Stimulated activated naive B cell treated with anti-CD40 and anti-IgM and Interleukin-4, amounts not matched to agents 10 μg/mL and 1 μg/mL and 100 μg/mL, for 72 hours (primary cell): ENCODE measurements around the gene NLRP7.
A peak's percentile ranks its signal among the peaks of the same experiment; 100 is the strongest.
"Not testable (repeated sequence)": the region's sequence is repeated elsewhere in the genome, so short reads cannot be mapped to it uniquely, and the experiment has no call there.

ENCODE experiments used
- ATAC-seq, 2 donors: fragments of 150-1000 bp; cut with Tn5 transposase; replicated peaks; 2 replicates each; pipeline ENCODE4 v1.10.0; 2021; ENCODE audit warnings: moderate library complexity in 1 of 2
- DNase-seq: peaks from one replicate; pipeline ENCODE4 v3.0.0; 2021
- H3K27ac Mint-ChIP-seq: one replicate; pipeline ENCODE4 v1.8.0; 2022; ENCODE audit warnings: mild to moderate bottlenecking, mixed read lengths
- H3K27me3 Mint-ChIP-seq, 2 donors: one replicate each; pipeline ENCODE4 v1.8.0; 2022; ENCODE audit warnings: mixed read lengths in 2 of 2
- H3K36me3 Mint-ChIP-seq, 2 donors: one replicate each; pipeline ENCODE4 v1.8.0; 2022; ENCODE audit warnings: mixed read lengths in 2 of 2, mild to moderate bottlenecking in 1 of 2
- H3K4me1 Mint-ChIP-seq, 2 donors: one replicate each; pipeline ENCODE4 v1.8.0; 2022; ENCODE audit warnings: mixed read lengths in 2 of 2, mild to moderate bottlenecking in 1 of 2
- H3K4me3 Mint-ChIP-seq, 2 donors: one replicate each; pipeline ENCODE4 v1.8.0; 2022; ENCODE audit warnings: mild to moderate bottlenecking in 2 of 2, mixed read lengths in 2 of 2, moderate library complexity in 1 of 2
- H3K9me3 Mint-ChIP-seq, 2 donors: one replicate each; pipeline ENCODE4 v1.8.0; 2022; ENCODE audit warnings: mixed read lengths in 2 of 2, mild to moderate bottlenecking in 1 of 2

NLRP7 gene

DNA sequence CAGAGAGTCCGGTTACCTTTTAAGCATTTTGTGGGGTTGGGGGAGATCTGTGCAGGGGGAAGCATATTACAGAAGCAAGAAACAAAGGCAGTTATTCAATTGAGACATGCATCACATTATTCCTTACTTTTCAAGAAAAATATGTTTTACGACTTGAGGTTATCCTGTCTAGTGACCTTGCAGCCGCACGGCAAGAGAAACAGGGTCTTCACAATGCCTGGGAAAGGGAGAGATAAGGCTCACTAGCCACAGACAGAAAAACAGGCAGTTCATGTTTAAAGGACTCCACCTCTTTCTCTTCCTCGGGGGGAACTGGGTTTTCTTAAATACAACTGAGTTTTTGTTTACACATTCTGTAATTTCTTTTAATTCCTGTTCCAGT lies 41.9 kb downstream of the NLRP7 start:
- Mint-ChIP-seq H3K4me1 (no peaks in the 10 kb centered on the region), H3K4me3 (no peak overlapping the region)

DNA sequence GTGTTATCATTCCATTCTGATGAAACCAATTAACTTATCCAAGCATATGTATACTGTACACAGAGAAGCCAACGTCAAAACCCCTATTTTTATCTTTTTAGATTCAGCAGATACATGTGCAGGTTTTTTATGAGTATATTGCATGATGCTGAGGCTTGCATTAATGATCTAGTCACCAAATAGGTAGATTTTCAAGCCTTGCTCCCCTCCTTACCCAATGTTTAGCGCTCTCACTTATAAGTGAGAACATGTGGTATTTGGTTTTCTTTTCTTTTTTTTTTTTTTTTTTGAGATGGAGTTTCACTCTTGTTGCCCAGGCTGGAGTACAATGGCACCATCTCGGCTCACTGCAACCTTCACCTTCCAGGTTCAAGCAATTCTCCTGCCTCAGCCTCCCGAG lies 43.1 kb downstream of the NLRP7 start:
- not testable (repeated sequence) for H3K9me3 Mint-ChIP-seq, DNase-seq, H3K36me3 Mint-ChIP-seq, H3K4me3 Mint-ChIP-seq, H3K27ac Mint-ChIP-seq, ATAC-seq, H3K4me1 Mint-ChIP-seq
- H3K27me3 Mint-ChIP-seq = peaks cover 22 to 32% of the 10 kb centered on the region in 2 donors

More for the DNA sequence above, 41.9 kb downstream of the NLRP7 start:
- no peak for ATAC-seq
- DNase-seq = no peak
- Mint-ChIP-seq H3K36me3 (no peaks in the 10 kb centered on the region), H3K9me3 (no peaks in the 10 kb centered on the region), H3K27ac (no peak overlapping the region), H3K27me3 (peaks cover 10 to 25% of the 10 kb centered on the region in 2 donors)

DNA sequence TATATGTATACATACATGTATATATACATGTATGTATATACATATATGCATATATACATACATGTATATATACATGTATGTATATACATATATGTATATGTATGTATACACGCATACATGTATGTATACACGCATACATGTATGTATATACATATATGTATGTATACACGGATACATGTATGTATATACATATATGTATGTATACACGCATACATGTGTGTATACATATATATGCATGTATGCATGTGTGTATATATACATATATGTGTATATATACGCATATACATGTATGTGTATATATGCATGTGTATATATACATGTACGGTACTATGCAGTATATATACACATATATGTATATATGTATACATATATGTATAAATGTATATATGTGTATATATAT lies 44.0 kb downstream of the NLRP7 start:
- DNase-seq = no peak
- peaks cover 32 to 39% of the 10 kb centered on the region in 2 donors for H3K27me3 Mint-ChIP-seq
- no peaks in the 10 kb centered on the region for H3K9me3 Mint-ChIP-seq
- no peak overlapping the region for H3K4me3 Mint-ChIP-seq
- H3K36me3 Mint-ChIP-seq = no peaks in the 10 kb centered on the region
- H3K4me1 Mint-ChIP-seq = no peaks in the 10 kb centered on the region
- ATAC-seq = no peak
- no peak overlapping the region for H3K27ac Mint-ChIP-seq

DNA sequence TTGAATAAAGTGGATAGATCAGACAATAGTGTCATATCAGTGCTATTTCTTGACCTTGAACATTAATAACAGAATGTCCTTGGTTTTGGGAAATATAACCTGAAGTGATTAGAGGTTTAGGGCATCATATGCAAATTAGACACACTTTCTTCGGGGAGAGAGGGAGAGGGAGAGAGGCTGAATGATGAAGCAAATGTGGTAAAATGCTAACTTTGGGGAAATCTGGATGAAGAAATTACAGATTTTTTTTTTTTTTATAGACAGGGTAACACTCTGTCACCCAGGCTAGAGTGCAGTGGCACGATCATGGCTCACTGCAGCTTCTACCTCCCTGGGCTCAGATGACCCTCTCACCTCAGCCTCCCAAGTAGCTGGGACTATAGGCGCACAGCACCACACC lies 45.3 kb downstream of the NLRP7 start:
- Mint-ChIP-seq H3K4me1 (no peaks in the 10 kb centered on the region), H3K27ac (no peak overlapping the region), H3K27me3 (peaks cover 39 to 48% of the 10 kb centered on the region in 2 donors), H3K9me3 (no peaks in the 10 kb centered on the region), H3K4me3 (no peak overlapping the region), H3K36me3 (no peaks in the 10 kb centered on the region)
- ATAC-seq = no peak
- DNase-seq = no peak

DNA sequence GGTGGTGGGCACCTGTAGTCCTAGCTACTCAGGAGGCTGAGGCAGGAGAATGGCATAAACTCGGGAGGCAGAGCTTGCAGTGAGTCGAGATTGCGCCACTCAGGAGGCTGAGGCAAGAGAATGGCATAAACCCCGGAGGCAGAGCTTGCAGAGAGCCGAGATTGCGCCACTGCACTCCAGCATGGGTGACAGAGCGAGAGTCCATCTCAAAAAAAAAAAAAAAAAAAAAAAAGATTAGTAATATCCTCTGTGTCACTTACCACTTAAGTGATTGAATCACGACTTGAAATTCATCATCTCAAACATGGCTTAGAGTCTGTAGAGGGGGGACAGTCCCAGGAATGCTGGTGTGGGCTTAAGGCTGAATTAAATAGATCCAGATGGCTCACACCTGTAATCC lies 46.2 kb downstream of the NLRP7 start:
- not testable (repeated sequence) for H3K4me1 Mint-ChIP-seq, ATAC-seq, H3K9me3 Mint-ChIP-seq, H3K36me3 Mint-ChIP-seq, DNase-seq, H3K27ac Mint-ChIP-seq, H3K4me3 Mint-ChIP-seq
- peaks cover 47 to 49% of the 10 kb centered on the region in 2 donors for H3K27me3 Mint-ChIP-seq

DNA sequence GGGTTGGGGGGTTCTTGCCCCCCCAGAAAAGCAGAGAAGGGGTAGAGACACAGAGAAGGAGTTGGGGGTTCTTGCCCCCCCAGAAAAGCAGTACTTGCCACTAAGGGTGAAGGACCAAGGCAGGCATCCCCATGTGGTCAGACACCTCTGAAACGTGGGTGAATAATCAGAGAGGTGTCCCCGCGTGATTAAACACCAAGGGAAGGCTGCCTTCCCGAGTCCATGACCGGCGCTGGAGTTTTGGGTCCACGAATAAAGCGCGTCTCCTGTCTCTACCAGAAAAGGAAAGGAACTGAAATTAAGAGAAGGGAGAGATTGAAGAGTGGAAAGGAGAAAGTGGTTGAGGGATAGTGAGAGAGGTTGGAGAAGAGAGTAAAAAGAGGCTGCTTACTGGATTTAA lies 47.7 kb downstream of the NLRP7 start:
- not testable (repeated sequence) for H3K27ac Mint-ChIP-seq, H3K4me1 Mint-ChIP-seq, H3K36me3 Mint-ChIP-seq, H3K4me3 Mint-ChIP-seq, H3K9me3 Mint-ChIP-seq, DNase-seq, ATAC-seq
- H3K27me3 Mint-ChIP-seq = peaks cover 37 to 46% of the 10 kb centered on the region in 2 donors

DNA sequence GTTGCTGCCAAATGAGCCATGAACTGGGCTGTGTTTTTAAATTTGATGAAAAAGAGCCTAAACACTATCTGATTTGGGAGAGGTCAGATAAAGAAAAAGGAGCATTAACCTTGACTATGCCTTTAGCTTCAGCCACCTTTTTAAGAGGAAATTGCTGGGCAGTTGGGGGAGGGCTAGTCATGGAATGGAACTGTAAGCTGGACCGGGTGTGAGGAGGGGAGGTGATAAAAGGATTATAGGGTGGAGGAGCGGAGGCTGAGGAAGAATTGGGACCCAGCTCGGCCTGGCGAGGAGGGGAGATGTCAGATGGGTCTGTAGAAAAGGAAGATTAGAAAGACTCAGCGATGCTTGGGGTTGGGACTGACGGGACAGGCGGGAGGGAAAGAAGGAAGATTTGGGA lies 48.6 kb downstream of the NLRP7 start:
- H3K36me3 Mint-ChIP-seq = not testable (repeated sequence)

DNA sequence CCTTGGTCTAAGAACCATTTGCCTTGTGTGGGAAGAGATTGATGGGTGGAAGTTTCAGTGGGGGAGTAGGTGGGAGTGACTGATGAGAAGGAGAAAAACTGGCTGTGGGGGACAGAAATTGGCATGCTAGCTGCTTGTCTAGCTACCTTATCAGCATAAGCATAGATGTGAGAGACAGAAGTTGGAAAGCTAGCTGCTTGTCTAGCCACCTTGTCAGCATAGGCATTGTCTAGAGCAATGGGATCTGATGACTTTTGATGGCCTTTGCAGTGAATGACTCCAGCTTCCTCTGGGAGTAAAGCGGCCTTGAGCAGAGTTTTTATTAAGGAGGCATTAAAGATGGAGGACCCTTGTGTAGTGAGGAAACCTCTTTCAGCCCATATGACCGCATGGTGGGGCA lies 51.3 kb downstream of the NLRP7 start:
- Mint-ChIP-seq H3K36me3 (no peaks in the 10 kb centered on the region), H3K27ac (no peak overlapping the region), H3K4me3 (no peak overlapping the region), H3K4me1 (no peaks in the 10 kb centered on the region), H3K27me3 (peaks cover 43 to 46% of the 10 kb centered on the region in 2 donors), H3K9me3 (no peaks in the 10 kb centered on the region)
- no peak for ATAC-seq
- no peak for DNase-seq

More for the DNA sequence above, 48.6 kb downstream of the NLRP7 start:
- not testable (repeated sequence) for H3K4me1 Mint-ChIP-seq, H3K27ac Mint-ChIP-seq, DNase-seq, H3K9me3 Mint-ChIP-seq, H3K4me3 Mint-ChIP-seq, ATAC-seq
- peaks cover 43 to 46% of the 10 kb centered on the region in 2 donors for H3K27me3 Mint-ChIP-seq

DNA sequence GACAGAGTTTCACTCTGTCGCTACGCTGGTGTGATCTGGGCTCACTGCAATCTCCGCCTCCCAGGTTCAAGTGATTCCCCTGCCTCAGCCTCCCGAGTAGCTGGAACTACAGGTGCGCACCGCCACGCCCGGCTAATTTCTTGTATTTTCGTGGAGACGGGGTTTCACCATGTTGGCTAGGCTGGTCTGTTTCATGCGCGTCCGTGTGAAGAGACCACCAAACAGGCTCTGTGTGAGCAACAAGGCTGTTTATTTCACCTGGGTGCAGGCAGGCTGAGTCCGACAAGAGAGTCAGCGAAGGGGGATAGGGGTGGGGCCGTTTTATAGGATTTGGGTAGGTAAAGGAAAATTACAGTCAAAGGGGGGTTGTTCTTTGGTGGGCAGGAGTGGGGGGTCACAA lies 53.2 kb downstream of the NLRP7 start:
- H3K4me1 Mint-ChIP-seq, H3K36me3 Mint-ChIP-seq, ATAC-seq, H3K9me3 Mint-ChIP-seq, DNase-seq, H3K4me3 Mint-ChIP-seq, H3K27ac Mint-ChIP-seq: not testable (repeated sequence)
- H3K27me3 Mint-ChIP-seq = peaks cover 36 to 42% of the 10 kb centered on the region in 2 donors

DNA sequence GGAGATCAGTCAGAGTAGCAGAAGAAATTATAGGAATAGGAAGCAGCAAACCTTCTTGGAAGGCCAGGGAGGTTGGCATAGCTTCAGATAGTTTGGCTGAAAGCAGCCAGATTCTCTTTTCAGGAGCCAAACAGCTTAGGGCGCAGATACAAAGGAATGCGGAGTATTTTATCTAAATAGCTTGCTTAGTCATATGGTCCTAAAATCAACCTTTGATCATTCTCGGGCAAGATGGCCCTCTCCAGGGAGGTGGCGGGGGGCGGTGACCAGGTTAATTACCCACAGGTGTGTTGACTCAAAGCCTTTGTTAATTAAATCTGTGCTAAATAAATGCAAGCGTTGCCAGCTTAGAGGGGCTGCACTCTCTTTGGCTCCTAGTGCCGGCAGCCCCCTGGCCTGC lies 53.9 kb downstream of the NLRP7 start:
- Mint-ChIP-seq H3K36me3 (no peaks in the 10 kb centered on the region), H3K27ac (no peak overlapping the region), H3K4me3 (no peak overlapping the region), H3K27me3 (peaks cover 29 to 35% of the 10 kb centered on the region in 2 donors), H3K9me3 (no peaks in the 10 kb centered on the region), H3K4me1 (no peaks in the 10 kb centered on the region)
- DNase-seq (no peak), ATAC-seq (no peak)

DNA sequence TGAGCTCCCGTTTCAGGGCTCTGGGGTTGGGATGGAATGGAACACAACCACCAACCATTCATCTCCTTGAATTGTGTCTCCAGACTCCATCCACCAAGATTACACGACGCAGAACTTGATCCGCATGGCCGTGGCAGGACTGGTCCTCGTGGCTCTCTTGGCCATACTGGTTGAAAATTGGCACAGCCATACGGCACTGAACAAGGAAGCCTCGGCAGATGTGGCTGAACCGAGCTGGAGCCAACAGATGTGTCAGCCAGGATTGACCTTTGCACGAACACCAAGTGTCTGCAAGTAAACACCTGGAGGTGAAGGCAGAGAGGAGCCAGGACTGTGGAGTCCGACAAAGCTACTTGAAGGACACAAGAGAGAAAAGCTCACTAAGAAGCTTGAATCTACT lies 57.8 kb downstream of the NLRP7 start:
- H3K36me3 Mint-ChIP-seq = no peaks in the 10 kb centered on the region
- H3K4me3 Mint-ChIP-seq = no peak overlapping the region
- H3K9me3 Mint-ChIP-seq = no peaks in the 10 kb centered on the region
- no peak overlapping the region for H3K27ac Mint-ChIP-seq
- H3K4me1 Mint-ChIP-seq = no peaks in the 10 kb centered on the region
- ATAC-seq (no peak), DNase-seq (no peak)
- H3K27me3 Mint-ChIP-seq = peaks cover 10 to 11% of the 10 kb centered on the region in 2 donors

DNA sequence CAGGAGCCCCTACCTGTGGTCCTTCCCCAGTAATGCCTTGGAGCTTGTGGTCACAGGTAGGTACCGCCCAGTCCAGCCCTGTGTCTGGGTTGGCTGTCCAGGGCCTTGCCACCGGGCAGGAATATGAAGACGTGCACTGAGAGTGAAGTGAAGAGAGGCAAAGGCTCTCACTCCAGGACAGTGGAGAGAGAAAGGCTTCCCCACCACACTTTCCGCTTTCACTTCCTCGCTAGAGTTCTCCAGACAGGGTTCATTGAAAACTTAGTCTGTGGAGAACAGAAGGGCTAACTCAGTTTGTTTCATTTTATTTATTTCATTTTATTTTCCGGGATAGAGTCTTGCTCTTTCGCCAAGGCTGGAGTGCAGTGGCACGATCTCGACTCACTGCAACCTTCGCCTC lies 59.1 kb downstream of the NLRP7 start:
- no peak overlapping the region for H3K4me3 Mint-ChIP-seq
- H3K4me1 Mint-ChIP-seq = no peaks in the 10 kb centered on the region
- DNase-seq (no peak), ATAC-seq (no peak)
- H3K27me3 Mint-ChIP-seq = peaks cover 4 to 11% of the 10 kb centered on the region in 2 donors
- no peaks in the 10 kb centered on the region for H3K9me3 Mint-ChIP-seq
- H3K36me3 Mint-ChIP-seq = no peaks in the 10 kb centered on the region
- no peak overlapping the region for H3K27ac Mint-ChIP-seq

DNA sequence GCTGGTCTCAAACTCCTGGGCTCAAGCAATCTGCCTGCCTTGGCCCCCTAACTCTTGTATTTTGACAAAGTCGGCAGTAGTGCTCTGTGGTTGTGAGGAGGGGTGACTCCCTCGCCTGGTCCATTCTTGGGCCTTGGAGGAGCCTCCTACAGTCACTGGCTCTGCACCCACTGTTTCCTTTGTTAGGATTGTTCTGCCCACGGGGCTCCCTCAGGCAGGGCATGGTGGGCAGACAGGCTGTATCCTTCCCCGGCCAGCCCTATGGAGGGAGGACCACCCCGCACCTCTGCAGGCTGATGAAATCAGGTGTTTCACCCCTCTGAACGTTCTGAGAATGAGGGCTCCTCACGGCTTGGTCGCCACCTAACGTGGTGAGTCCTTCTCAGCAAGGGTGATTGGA lies 64.1 kb downstream of the NLRP7 start:
- Mint-ChIP-seq H3K9me3 (no peaks in the 10 kb centered on the region), H3K36me3 (no peaks in the 10 kb centered on the region), H3K4me1 (peaks cover 4 to 6% of the 10 kb centered on the region in 2 donors), H3K27ac (no peak overlapping the region), H3K27me3 (peaks cover 30 to 44% of the 10 kb centered on the region in 2 donors), H3K4me3 (no peak overlapping the region)
- DNase-seq (no peak), ATAC-seq (no peak)

DNA sequence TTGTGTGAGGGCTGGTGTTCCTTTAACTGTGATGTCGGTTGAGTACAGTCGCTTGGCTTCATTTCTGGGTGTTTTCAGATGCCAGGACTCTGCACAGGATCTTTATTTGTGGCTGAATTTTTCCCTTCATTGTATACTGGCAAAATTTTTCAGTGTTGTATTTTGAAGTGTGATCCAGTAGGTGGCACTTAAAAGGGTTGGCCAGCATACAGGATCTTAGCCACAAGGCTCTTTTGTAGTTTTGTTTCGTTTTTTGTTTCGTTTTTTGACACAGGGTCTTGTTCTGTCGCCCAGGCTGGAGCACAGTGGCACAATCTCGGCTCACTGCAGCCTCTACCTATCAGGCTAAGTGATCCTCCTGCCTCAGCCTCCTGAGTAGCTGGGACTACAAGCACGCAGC lies 64.6 kb downstream of the NLRP7 start:
- no peaks in the 10 kb centered on the region for H3K36me3 Mint-ChIP-seq
- no peak overlapping the region for H3K4me3 Mint-ChIP-seq
- no peak overlapping the region for H3K27ac Mint-ChIP-seq
- H3K4me1 Mint-ChIP-seq = peaks cover 4 to 6% of the 10 kb centered on the region in 2 donors
- ATAC-seq = peak; percentile 67 to 71
- no peaks in the 10 kb centered on the region for H3K9me3 Mint-ChIP-seq
- no peak for DNase-seq
- peaks cover 33 to 47% of the 10 kb centered on the region in 2 donors for H3K27me3 Mint-ChIP-seq

DNA sequence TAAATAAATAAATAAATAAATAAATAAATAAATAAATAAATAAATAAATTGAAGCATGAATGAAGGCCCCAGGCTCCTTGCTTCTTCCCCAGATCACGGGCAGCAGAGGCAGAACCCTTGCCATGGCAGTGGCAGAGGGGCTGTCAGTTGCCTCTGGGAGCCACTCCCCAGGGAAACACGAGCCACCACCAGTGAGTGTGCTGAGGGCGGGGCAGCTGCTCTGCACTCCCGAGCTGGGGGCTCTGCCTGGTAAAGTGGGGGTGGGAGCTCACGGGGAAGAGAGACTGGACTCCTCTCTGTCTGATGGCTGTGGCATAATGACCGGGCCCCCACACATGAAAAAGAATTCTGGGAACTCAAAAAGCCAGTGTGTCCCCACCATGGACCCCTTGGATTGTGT lies 65.4 kb downstream of the NLRP7 start:
- H3K27ac Mint-ChIP-seq = no peak overlapping the region
- H3K27me3 Mint-ChIP-seq = peaks cover 40 to 54% of the 10 kb centered on the region in 2 donors
- ATAC-seq = no peak

DNA sequence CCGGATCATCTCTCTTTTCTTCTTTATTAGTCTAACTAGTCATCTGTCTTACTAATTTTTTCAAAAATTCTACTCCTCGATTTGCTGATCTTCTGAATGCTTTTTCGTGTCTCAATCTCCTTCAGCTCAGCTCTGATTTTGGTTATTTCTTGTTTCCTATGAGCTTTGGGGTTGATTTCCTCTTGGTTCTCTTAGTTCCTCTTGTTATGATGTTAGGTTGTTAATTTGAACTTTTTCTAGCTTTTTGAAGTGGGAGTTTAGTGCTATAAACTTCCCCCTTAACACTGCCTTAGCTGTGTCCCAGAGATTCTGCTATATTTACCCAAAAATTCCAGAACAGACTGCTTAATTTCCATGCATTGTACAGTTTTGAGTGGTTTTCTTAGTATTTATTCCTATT lies 69.9 kb downstream of the NLRP7 start:
- Mint-ChIP-seq H3K4me1 (peaks cover 9 to 13% of the 10 kb centered on the region in 2 donors), H3K27me3 (peaks cover 40 to 49% of the 10 kb centered on the region in 2 donors), H3K9me3 (no peaks in the 10 kb centered on the region), H3K4me3 (no peak overlapping the region), H3K27ac (no peak overlapping the region), H3K36me3 (no peaks in the 10 kb centered on the region)
- DNase-seq (no peak), ATAC-seq (no peak)

More for the DNA sequence above, 65.4 kb downstream of the NLRP7 start:
- Mint-ChIP-seq H3K36me3 (no peaks in the 10 kb centered on the region), H3K4me3 (no peak overlapping the region), H3K4me1 (peaks cover 4 to 6% of the 10 kb centered on the region in 2 donors), H3K9me3 (no peaks in the 10 kb centered on the region)
- DNase-seq = no peak
